ENCODE data around the gene PKD2L1. TPM values are rescaled to one million over a fixed set of nuclear protein-coding genes. Genes with fewer than 3 reads are reported as not detected.

The PKD2L1 gene
- polyA plus RNA-seq, 1 donor (not counting 4 experiments of a cell fraction or from before 2014, with no cell fraction given), result not detected

DNA sequence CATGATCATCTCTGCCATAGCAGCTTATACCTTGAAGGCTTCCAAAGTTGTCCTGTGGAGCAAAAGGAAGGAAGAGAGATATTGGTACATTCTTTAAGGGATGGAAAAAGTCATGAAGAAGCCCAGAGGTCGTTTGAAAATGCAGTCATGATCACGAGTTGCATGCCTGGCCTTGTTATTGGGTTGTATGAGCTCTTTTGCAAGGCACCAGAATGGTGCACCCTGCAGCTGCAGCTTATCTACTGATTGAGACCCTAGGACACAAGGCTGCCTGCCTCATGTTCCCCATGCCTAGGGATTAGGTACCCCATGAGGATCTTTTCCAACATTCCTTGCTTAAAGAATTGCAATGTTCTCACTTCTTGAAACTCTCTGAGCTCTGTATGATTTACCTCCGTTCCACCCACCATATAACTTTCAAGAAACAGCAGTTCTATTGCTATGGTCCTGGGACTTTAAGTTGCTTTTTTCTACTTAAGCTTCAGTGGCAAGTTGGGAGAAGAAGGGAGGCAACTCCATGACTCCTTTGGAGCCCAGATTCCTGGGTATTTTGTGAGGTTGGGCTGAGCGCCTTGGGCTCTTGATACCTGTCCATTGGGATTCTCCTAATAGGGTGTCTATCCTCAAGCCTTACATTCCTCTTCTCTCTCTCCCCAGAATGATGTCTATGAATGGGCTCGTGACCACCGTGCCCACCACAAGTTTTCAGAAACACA lies 23.9 kb upstream of the PKD2L1 start:
- Histone ChIP-seq H3K4me3 (ENCODE audit: control insufficient read depth in 2 of 3, extremely low read depth in 1 of 3, insufficient read depth in 2 of 3, low read depth in 1 of 3, low read length in 3 of 3) (no peak overlapping the region), H3K4me1 (ENCODE audit: control insufficient read depth, extremely low read depth, insufficient read depth, low read length) (peaks cover 44% of the 10 kb centered on the region), H3K36me3 (ENCODE audit: control insufficient read depth in 2 of 2, extremely low read depth in 1 of 2, insufficient read depth in 2 of 2, low read length in 2 of 2) (peaks cover 62 to 73% of the 10 kb centered on the region in 2 experiments), H4K20me1 (ENCODE audit: control insufficient read depth, extremely low read depth, insufficient read depth, low read length) (peaks cover 57% of the 10 kb centered on the region), H3K4me2 (ENCODE audit: control insufficient read depth, extremely low read depth, insufficient read depth, low read depth, low read length) (no peak overlapping the region), H3K9me3 (ENCODE audit: control insufficient read depth, low read depth, low read length) (no peaks in the 10 kb centered on the region), H3K9ac (ENCODE audit: control insufficient read depth, extremely low read depth, insufficient read depth, low read length) (no peak overlapping the region), H3K27ac (ENCODE audit: control insufficient read depth, insufficient read depth, low read length) (no peak overlapping the region), H3K27me3 (ENCODE audit: control insufficient read depth, extremely low read depth, insufficient read depth, low read length) (no peaks in the 10 kb centered on the region), H3K79me2 (ENCODE audit: control insufficient read depth, insufficient read depth, low read length) (peaks cover 78% of the 10 kb centered on the region), H3K9me1 (ENCODE audit: control insufficient read depth, extremely low read depth, insufficient read depth, low read length) (peaks cover 8% of the 10 kb centered on the region), H2AFZ (ENCODE audit: control insufficient read depth, low read length) (no peak overlapping the region)
- no peak for DNase-seq (ENCODE audit: low read depth, low spot score)
- dilution Hi-C loops (cut with MboI; ENCODE audit: extremely low pct_ligation_motif_present, low sequenced_read_pairs), result no loop called here
- no peak for FAIRE-seq
- TF ChIP-seq EZH2 (IDR thresholded peaks at IDR 0.05; ENCODE audit: low read length) (no peak), CTCF (optimal IDR thresholded peaks at IDR 0.05 in 1 of 3, IDR thresholded peaks at IDR 0.05 in 1 of 3, conservative IDR thresholded peaks at IDR 0.05 in 1 of 3; ENCODE audit: extremely low read depth in 1 of 3, insufficient read depth in 2 of 3, low read length in 3 of 3) (no peak)

DNA sequence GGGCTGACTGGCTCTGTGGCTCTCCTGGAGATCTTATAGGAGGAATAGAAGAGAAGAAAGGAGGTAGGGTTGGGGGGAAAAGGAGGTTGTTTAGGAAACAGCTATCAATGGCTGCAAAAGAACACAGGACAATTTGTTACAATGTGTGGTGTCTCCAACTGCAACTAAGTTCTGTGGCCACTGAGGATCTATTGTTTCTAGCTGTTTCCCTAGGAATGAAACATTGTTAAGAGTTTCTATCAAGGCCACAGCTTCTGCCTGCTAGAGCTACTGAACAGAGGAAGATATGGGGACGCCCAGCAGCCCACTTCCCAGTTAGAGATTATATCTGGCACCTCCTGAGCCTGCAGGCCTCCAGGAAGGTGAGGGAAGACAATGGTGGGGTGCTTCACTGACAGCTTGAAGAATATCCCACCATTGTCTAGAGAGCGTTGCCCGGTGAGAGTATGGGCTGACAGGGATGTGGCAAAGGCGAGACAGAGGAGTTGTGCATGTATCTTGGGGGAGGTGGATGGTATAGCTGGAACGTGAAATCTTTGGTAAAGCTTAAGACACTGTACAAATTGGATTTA lies 21.0 kb upstream of the PKD2L1 start:
- DNase-seq (ENCODE audit: low read depth, low spot score) (no peak), FAIRE-seq (no peak)
- Histone ChIP-seq H3K36me3 (ENCODE audit: control insufficient read depth in 2 of 2, extremely low read depth in 1 of 2, insufficient read depth in 2 of 2, low read length in 2 of 2) (peaks cover 57 to 65% of the 10 kb centered on the region in 2 experiments), H3K27ac (ENCODE audit: control insufficient read depth, insufficient read depth, low read length) (peak overlapping the region; percentile 21), H2AFZ (ENCODE audit: control insufficient read depth, low read length) (no peak overlapping the region), H3K4me3 (ENCODE audit: control insufficient read depth in 2 of 3, extremely low read depth in 1 of 3, insufficient read depth in 2 of 3, low read depth in 1 of 3, low read length in 3 of 3) (peak overlapping the region; percentile 81 to 96 (median 84)), H3K9me3 (ENCODE audit: control insufficient read depth, low read depth, low read length) (no peaks in the 10 kb centered on the region), H3K9me1 (ENCODE audit: control insufficient read depth, extremely low read depth, insufficient read depth, low read length) (peaks cover 8% of the 10 kb centered on the region), H4K20me1 (ENCODE audit: control insufficient read depth, extremely low read depth, insufficient read depth, low read length) (peaks cover 61% of the 10 kb centered on the region), H3K4me2 (ENCODE audit: control insufficient read depth, extremely low read depth, insufficient read depth, low read depth, low read length) (peak overlapping the region; percentile 91), H3K4me1 (ENCODE audit: control insufficient read depth, extremely low read depth, insufficient read depth, low read length) (peaks cover 51% of the 10 kb centered on the region), H3K27me3 (ENCODE audit: control insufficient read depth, extremely low read depth, insufficient read depth, low read length) (no peaks in the 10 kb centered on the region), H3K79me2 (ENCODE audit: control insufficient read depth, insufficient read depth, low read length) (peaks cover 90% of the 10 kb centered on the region), H3K9ac (ENCODE audit: control insufficient read depth, extremely low read depth, insufficient read depth, low read length) (peak overlapping the region; percentile 16)
- TF ChIP-seq CTCF (optimal IDR thresholded peaks at IDR 0.05 in 1 of 3, IDR thresholded peaks at IDR 0.05 in 1 of 3, conservative IDR thresholded peaks at IDR 0.05 in 1 of 3; ENCODE audit: extremely low read depth in 1 of 3, insufficient read depth in 2 of 3, low read length in 3 of 3) (no peak), EZH2 (IDR thresholded peaks at IDR 0.05; ENCODE audit: low read length) (no peak)
- dilution Hi-C loops (cut with MboI; ENCODE audit: extremely low pct_ligation_motif_present, low sequenced_read_pairs), result no loop called here

Data from keratinocyte (primary cell).